Gastrocnemius medialis (tissue), 4 donors: Measurements from ENCODE around the gene CARMIL1. TPM values are rescaled to one million over a fixed set of nuclear protein-coding genes. Genes with fewer than 3 reads are reported as not detected.

ENCODE experiments used
- ATAC-seq, 2 donors: fragments of 150-250 bp; one replicate each; pipeline ENCODE4 v1.9.1; 2016
- DNase-seq, 2 donors: peaks; one replicate each; pipeline ENCODE4 v3.0.0-alpha.2; 2019
- H3K27ac ChIP-seq, 4 donors: fragments of 200-600 bp; sonication (generic); 1 replicate in 1 of 4; 2 replicates in 3 of 4; pipeline ENCODE4 v1.5.1; 2016 to 2018; ENCODE audit warnings: mild to moderate bottlenecking in 2 of 4, moderate library complexity in 1 of 4
- H3K27me3 ChIP-seq, 3 donors: fragments of 200-600 bp; sonication (generic) in 2 of 3; 1 replicate in 1 of 3; 2 replicates in 2 of 3; pipeline versions ENCODE4 v1.5.1 to v1.6.0; 2016 to 2019; ENCODE audit warnings: mild to moderate bottlenecking in 1 of 3, moderate library complexity in 1 of 3
- H3K36me3 ChIP-seq, 2 donors: fragments of 200-600 bp; sonication (generic) in 1 of 2; one replicate each; pipeline ENCODE4 v1.5.1; 2017 to 2018
- H3K4me1 ChIP-seq, 2 donors: fragments of 200-600 bp; sonication (generic) in 1 of 2; one replicate each; pipeline ENCODE4 v1.5.1; 2016 to 2017; ENCODE audit warnings: mild to moderate bottlenecking in 2 of 2
- H3K4me3 ChIP-seq, 4 donors: fragments of 200-600 bp; sonication (generic) in 3 of 4; 1 replicate in 1 of 4; 2 replicates in 3 of 4; pipeline ENCODE4 v1.5.1; 2016 to 2019; ENCODE audit warnings: mild to moderate bottlenecking in 2 of 4
- H3K9me3 ChIP-seq, 3 donors: fragments of 200-600 bp; sonication (generic) in 2 of 3; 1 replicate in 1 of 3; 2 replicates in 2 of 3; pipeline ENCODE4 v1.5.1; 2016 to 2019
- POLR2A ChIP-seq, 2 donors: fragments of 450-650 bp; IDR thresholded peaks; one replicate each; pipeline ENCODE4 v1.6.1; 2017; ENCODE audit warnings: antibody characterized with exemption in 2 of 2, mild to moderate bottlenecking in 2 of 2, moderate library complexity in 2 of 2
- in situ Hi-C, 4 donors: fragments of 200-750 bp; cut with MboI; loops; one replicate each; pipeline versions ENCODE4 v1.15.0 to v1.8.0; 2017; ENCODE audit warnings: low sequenced_read_pairs in 4 of 4
- intact Hi-C: fragments of 100-400 bp; cut with DNase I; formaldehyde crosslinking; loops from one replicate; pipeline ENCODE4 v1.15.1; 2023; ENCODE audit warnings: low total_unique reads
- total RNA-seq, 4 donors: library from RNA; depleted of rRNA; stranded (reverse); fragments of >200 nt; gene quantifications; one replicate each; pipeline versions ENCODE4 v1.1.0 to v1.2.3, GENCODE V29; 2016
- TF ChIP-seq, protein P1 (sequence below), 5 experiments: fragments of 450-650 bp in 3 of 5; fragments of 200-600 bp in 2 of 5; sonication (generic) in 2 of 5; IDR thresholded peaks in 4 of 5; conservative IDR thresholded peaks in 1 of 5; 1 replicate in 4 of 5; 2 replicates in 1 of 5; pipeline ENCODE4 v1.5.1; 2016 to 2019; ENCODE audit warnings: antibody characterized with exemption in 5 of 5, mild to moderate bottlenecking in 3 of 5, moderate library complexity in 3 of 5

The CARMIL1 gene
- total RNA-seq, 4 donors from 2014 or later, result 0.87 to 2.1 (median 1.7) TPM

DNA sequence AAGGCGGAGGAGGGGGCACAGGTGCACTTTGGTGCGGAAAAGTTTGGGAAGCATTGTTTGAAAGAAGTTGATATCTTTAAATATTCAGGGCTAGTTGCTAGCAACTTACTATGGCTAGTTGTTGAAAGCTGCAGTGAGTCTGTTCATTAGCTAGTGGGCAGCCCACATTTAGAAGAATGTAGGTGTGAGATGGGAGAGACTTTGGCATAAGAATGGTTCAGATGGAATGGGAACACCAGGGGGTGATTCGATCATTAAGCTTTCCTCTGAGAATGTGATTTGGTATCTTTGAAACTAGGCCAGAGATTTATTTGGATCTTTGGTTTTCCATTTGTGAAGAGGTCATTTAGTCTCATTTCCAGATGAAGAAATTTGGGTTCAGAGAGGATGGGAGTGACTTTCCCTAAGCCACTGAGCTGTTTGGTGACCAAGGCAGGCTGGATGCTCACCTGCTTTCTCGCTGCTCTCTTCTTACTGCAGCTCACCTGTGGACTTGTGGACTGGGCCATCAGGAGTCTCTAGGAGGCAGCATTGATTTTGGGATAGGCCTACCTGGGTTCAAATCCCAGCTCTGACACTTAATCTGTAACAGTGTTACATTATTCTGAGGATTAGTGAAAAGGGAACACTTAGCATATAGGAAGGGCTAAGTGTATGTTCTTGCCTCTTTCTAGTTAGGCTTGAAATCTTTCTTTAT, 62.9 kb downstream of the CARMIL1 start:
- intact Hi-C loops, result no loop called here
- H3K27me3 ChIP-seq, result no peaks in the 10 kb centered on the region
- no peak for DNase-seq
- H3K36me3 ChIP-seq, result no peaks in the 10 kb centered on the region
- in situ Hi-C loops, result no loop called here
- H3K4me3 ChIP-seq, result no peak overlapping the region
- TF ChIP-seq, protein P1, sequence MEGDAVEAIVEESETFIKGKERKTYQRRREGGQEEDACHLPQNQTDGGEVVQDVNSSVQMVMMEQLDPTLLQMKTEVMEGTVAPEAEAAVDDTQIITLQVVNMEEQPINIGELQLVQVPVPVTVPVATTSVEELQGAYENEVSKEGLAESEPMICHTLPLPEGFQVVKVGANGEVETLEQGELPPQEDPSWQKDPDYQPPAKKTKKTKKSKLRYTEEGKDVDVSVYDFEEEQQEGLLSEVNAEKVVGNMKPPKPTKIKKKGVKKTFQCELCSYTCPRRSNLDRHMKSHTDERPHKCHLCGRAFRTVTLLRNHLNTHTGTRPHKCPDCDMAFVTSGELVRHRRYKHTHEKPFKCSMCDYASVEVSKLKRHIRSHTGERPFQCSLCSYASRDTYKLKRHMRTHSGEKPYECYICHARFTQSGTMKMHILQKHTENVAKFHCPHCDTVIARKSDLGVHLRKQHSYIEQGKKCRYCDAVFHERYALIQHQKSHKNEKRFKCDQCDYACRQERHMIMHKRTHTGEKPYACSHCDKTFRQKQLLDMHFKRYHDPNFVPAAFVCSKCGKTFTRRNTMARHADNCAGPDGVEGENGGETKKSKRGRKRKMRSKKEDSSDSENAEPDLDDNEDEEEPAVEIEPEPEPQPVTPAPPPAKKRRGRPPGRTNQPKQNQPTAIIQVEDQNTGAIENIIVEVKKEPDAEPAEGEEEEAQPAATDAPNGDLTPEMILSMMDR (IDR thresholded peaks at IDR 0.05 in 4 of 5, conservative IDR thresholded peaks at IDR 0.05 in 1 of 5), result no peak
- no peak for TF ChIP-seq POLR2A (IDR thresholded peaks at IDR 0.05)
- H3K4me1 ChIP-seq, result no peaks in the 10 kb centered on the region
- no peak overlapping the region for H3K27ac ChIP-seq
- ATAC-seq, result no peak
- no peaks in the 10 kb centered on the region for H3K9me3 ChIP-seq

DNA sequence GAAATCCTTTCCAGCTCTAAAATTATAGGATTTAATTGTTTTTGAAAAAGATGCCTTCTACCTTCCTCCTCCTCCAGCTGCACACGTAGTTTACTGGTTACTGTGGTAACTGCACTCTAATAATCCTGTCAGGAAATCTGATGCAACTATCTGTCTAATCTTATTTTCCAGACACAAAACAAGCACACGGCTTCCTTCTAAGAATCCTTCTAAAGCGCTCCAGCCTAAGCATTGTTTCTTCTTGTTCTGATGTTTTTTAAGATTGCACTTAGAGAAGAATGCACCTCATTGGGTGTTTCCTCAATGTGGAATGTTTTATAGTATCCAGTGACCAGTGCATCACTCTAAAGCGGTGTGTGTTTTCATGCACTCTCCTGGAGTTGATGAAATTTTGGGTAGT, 63.6 kb downstream of the CARMIL1 start:
- intact Hi-C loops, result no loop called here
- Histone ChIP-seq H3K27ac (no peak overlapping the region), H3K4me1 (no peaks in the 10 kb centered on the region), H3K4me3 (no peak overlapping the region), H3K36me3 (no peaks in the 10 kb centered on the region), H3K27me3 (no peaks in the 10 kb centered on the region), H3K9me3 (no peaks in the 10 kb centered on the region)
- no peak for ATAC-seq
- in situ Hi-C loops, result no loop called here
- no peak for DNase-seq
- TF ChIP-seq POLR2A (IDR thresholded peaks at IDR 0.05), result no peak
- TF ChIP-seq, protein P1 (IDR thresholded peaks at IDR 0.05 in 4 of 5, conservative IDR thresholded peaks at IDR 0.05 in 1 of 5), result no peak

DNA sequence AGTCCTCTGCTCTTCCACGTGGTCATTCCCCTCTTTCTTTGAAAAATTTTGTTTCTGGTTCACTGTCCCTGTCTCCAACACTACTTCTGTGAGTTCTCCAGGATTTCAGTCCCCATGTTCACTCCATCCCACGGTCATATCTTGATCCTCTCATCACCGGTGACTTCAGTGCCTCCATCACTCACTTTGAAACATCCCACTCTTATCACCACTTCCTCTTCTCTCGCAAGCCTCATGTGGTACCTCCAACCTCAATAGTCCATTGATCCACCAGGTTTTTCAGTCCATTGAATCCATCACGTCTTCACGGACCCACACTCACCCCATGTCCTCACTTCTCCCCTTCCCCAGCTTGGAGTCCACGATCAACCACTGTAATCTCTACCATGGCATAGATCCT, 64.8 kb downstream of the CARMIL1 start:
- ATAC-seq, result no peak
- H3K27ac ChIP-seq, result no peak overlapping the region
- H3K27me3 ChIP-seq, result no peaks in the 10 kb centered on the region
- intact Hi-C loops, result no loop called here
- H3K4me1 ChIP-seq, result no peaks in the 10 kb centered on the region
- H3K9me3 ChIP-seq, result no peaks in the 10 kb centered on the region
- no peaks in the 10 kb centered on the region for H3K36me3 ChIP-seq
- H3K4me3 ChIP-seq, result no peak overlapping the region
- in situ Hi-C loops, result no loop called here
- DNase-seq, result no peak
- no peak for TF ChIP-seq POLR2A (IDR thresholded peaks at IDR 0.05)
- TF ChIP-seq, protein P1 (IDR thresholded peaks at IDR 0.05 in 4 of 5, conservative IDR thresholded peaks at IDR 0.05 in 1 of 5), result no peak

DNA sequence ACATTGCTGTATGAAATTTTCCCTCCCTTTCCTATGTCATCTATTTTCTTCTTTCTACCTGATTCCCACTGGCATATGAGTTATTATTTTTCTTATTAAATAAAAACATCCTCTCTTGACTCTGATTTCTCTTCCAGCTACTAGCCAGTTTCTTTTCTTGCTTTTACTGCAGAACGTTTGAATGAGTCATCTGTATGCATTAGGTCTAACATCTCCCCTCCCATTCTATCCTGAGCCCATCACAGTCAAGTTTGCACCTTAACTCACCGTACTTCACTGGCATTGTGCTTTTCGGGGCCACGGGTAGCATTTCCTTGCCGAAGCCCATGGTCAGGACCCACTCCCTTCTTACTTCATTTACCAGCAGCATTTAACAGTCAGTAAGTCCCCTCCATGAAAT, 65.7 kb downstream of the CARMIL1 start:
- H3K9me3 ChIP-seq, result no peaks in the 10 kb centered on the region
- DNase-seq (no peak), ATAC-seq (no peak)
- intact Hi-C loops (no loop called here), in situ Hi-C loops (no loop called here)
- H3K27me3 ChIP-seq, result no peaks in the 10 kb centered on the region
- H3K4me3 ChIP-seq, result no peak overlapping the region
- no peak overlapping the region for H3K27ac ChIP-seq
- H3K36me3 ChIP-seq, result no peaks in the 10 kb centered on the region
- no peak for TF ChIP-seq POLR2A (IDR thresholded peaks at IDR 0.05)
- TF ChIP-seq, protein P1 (IDR thresholded peaks at IDR 0.05 in 4 of 5, conservative IDR thresholded peaks at IDR 0.05 in 1 of 5), result no peak
- no peaks in the 10 kb centered on the region for H3K4me1 ChIP-seq

DNA sequence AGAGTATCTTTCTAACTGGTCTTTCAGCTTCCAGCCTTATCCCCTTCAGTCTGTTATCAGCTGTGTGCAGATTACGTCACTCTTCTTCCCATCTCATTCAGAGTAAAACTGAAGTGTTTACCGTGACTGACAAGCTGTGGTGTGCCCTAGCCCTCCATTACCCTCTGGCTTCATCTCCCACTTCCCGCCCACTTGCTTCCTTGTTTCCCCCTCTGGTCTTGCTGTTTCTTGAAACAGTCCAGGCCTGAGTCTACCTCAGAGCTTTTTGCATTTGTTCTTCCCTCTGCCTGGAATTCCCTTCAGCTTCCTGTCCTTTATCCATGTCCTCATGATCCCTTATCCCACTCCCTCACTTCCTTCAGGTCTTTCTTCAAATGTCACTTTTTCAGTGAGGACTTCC, 66.9 kb downstream of the CARMIL1 start:
- intact Hi-C loops, result no loop called here
- in situ Hi-C loops, result no loop called here
- H3K36me3 ChIP-seq, result no peaks in the 10 kb centered on the region
- H3K9me3 ChIP-seq, result no peaks in the 10 kb centered on the region
- DNase-seq (no peak), ATAC-seq (no peak)
- TF ChIP-seq, protein P1 (IDR thresholded peaks at IDR 0.05 in 4 of 5, conservative IDR thresholded peaks at IDR 0.05 in 1 of 5), result no peak
- TF ChIP-seq POLR2A (IDR thresholded peaks at IDR 0.05), result no peak
- no peak overlapping the region for H3K27ac ChIP-seq
- no peaks in the 10 kb centered on the region for H3K27me3 ChIP-seq
- no peaks in the 10 kb centered on the region for H3K4me1 ChIP-seq
- no peak overlapping the region for H3K4me3 ChIP-seq
